GM03348 (cell line): ENCODE measurements around the gene TMEM255B.

ENCODE experiments used
- DNase-seq: peaks from one replicate; pipeline ENCODE4 v3.0.0; 2012; ENCODE audit warnings: low spot score

The TMEM255B gene

GRCh38 chr13:113768018-113768905 is 9.2 kb downstream of the TMEM255B start:
- DNase-seq, result no peak

- no peak for DNase-seq
Observed at GRCh38 chr13:113769106-113769505, 10.1 kb downstream of the TMEM255B start.

GRCh38 chr13:113769881-113770280 is 10.9 kb downstream of the TMEM255B start:
- no peak for DNase-seq

GRCh38 chr13:113770441-113770840 is 11.4 kb downstream of the TMEM255B start:
- DNase-seq, result no peak

DNA sequence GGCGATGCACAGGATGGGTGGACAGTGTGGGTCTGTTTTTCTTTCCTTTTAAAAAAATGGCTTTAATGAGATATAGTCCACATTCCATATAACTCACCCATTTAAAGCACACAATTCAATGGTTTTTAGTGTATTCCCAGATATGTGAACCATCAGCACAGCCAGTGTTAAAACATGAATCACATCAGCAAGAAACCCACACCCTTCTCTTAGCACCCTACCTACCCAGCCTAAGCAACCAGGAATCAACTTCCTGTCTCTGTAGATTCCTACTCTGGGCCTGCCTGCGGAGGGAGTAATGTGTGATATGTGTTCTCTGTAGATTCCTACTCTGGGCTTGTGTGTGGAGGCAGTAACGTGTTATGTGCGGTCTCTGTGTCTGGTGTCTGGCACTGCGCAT is 11.9 kb downstream of the TMEM255B start:
- DNase-seq, result no peak

- no peak for DNase-seq
Observed at GRCh38 chr13:113771709-113772331, 12.8 kb downstream of the TMEM255B start.

- DNase-seq, result peak; percentile 72
Observed at GRCh38 chr13:113774177-113775107, 15.4 kb downstream of the TMEM255B start.

GRCh38 chr13:113775451-113776145 is 16.6 kb downstream of the TMEM255B start:
- DNase-seq, result no peak

- no peak for DNase-seq
Observed at GRCh38 chr13:113776231-113777125, 17.5 kb downstream of the TMEM255B start.

- DNase-seq, result peak; percentile 63
Observed at GRCh38 chr13:113777311-113778260, 18.6 kb downstream of the TMEM255B start.

DNA sequence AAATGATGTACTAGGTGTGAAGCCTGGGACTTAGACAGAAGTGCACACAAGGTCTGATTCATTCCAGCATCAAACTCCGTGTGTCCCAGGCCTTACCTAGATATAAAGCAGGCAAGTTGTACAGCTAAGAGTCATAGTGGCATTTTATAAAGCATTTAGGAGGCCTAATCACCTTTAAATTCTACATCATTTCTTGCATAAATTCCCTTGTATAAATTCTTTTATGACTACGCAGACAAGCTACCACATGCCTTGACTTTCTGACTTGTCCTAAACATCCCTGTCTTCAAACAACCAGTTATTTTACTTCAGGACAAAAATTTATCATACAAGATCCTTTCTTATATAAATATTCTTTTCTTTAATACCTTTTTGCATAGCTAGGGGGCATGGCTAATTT is 22.5 kb downstream of the TMEM255B start:
- DNase-seq, result no peak

DNA sequence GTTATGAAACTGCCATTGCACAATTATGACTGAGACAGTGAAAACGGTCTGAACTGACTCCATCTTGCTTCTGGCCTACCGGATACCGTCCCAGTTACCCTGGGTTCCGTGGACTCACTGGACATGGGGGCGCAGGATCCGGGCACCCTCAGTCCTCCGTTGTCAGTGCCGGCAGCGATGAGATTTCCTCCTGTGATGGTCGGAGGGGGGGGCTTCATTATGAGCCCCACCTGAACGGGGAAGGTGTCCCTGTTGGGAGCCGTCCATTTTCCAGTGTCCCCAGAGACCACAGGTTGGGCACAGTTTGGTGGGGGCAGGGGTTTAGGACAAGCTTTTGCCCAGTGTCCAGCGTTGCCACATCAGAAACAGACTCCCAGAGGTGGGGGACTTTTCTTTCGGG is 23.4 kb downstream of the TMEM255B start:
- no peak for DNase-seq

DNA sequence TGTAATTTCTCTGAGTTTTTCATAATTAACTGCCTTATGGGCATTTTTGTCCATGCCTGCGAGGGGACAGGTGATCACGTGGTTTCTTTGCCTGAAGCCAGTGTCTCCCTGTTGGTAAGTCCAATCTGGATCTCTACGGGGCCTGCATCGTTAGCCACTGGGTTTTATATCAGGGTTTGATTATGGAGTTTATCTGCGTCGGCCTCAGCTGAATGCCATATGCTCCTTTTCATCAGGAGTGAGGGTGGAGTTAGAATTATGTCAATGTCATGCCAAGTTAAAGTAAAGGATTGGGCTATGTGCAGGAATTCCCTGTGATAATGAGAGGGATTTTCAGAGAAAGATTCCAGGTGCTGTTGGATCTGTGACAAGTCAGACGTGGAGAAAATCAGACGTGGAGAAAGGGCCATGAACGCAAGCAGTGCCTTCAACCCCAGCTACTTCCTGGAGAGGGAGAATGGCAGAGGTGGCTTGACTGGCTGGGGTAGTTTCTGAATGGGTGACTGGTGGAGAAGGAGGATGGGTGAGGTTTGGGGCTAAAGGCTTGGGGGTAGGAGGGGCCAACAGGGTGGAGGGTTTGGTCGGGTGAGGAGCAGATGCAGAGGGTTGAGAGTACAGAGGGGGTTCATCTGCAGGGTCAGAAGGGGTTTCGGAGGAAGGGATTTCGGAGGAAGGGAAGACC is 24.3 kb downstream of the TMEM255B start:
- no peak for DNase-seq

DNA sequence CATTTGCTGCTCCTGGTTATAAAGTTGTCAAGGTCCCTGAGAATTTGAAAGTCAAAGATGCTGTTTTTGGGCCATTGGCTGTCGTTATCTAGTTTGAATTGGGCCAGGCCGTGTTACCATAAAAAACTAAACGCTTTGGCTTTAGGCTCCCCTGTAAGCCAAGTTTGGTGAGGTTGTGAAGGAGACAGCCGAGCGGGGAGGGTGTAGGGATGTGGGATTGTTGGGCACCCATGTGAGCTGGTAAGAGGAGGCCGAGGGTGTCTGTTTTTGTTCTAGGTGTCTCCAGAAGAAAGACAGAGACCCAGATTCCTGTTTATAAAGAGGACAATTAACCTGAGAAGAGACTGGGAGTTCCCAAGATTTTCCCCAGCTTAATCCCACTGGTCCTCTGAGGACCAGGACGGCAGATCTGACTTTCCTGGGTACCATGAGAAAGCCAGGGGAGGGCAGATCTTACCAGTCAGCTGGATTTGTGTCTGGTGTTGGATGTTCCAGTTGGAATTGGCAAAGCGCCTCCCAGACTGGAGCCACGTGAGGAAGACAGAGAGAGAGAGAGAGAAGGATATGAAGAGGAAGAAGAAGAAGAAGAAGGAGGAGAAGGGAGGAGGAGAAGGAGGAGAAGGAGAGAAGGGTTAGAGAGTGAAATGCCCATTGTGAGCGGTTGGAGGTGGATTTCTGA is 25.1 kb downstream of the TMEM255B start:
- no peak for DNase-seq

DNA sequence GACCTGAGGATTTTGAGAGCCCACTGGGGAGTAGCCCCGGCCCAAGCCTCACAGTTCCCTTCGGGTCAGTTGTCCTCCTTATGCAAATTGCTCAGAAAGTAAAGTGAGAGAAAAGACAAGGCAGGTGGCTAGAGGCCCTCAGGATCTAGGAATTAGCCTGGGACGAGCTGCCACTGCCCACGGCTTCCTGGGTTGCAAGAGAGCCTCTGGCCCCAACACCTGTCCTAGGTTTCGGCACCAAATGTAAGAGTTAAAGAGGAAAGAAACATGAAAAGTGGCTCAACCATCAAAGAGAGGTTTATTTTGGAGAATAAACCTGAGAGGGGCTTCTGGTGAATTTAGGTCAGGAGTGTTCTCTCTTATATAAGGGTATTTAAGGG is 25.6 kb downstream of the TMEM255B start:
- DNase-seq, result no peak

- peak; percentile 59 for DNase-seq
Observed at GRCh38 chr13:113785051-113786010, 26.3 kb downstream of the TMEM255B start.

GRCh38 chr13:113786262-113786841 is 27.3 kb downstream of the TMEM255B start:
- no peak for DNase-seq
